Measurements from ENCODE around the gene RAB11FIP3. TPM values are rescaled to one million over a fixed set of nuclear protein-coding genes. Genes with fewer than 3 reads are reported as not detected.

The RAB11FIP3 gene
- total RNA-seq, 1 experiment from 2014 or later: 12.8 TPM

- DNase-seq (ENCODE audit: low read depth, low spot score) (no peak), ATAC-seq (no peak)
- no peaks in the 10 kb centered on the region for H3K36me3 ChIP-seq (ENCODE audit: control insufficient read depth in 1 of 2, insufficient read depth in 2 of 2, low read length in 2 of 2)
- no TSS peak for BruUV-seq (replicated peaks)
- no peaks in the 10 kb centered on the region; a peak in 1 of 4 replicates for H3K9me3 ChIP-seq (ENCODE audit: control insufficient read depth in 1 of 2, insufficient read depth in 1 of 2, low read depth in 1 of 2, low read length in 2 of 2)
- CTCF ChIA-PET: interaction anchor here (1.0 to 1.6 kb wide), 3 partner anchors 95 to 193 kb away, joined by 3 to 6 read pairs (median 4); no protein-coding TSS in a partner anchor
- TF ChIP-seq EZH2phosphoT487 (IDR thresholded peaks at IDR 0.05; ENCODE audit: borderline replicate concordance) (no peak), CTCF (IDR thresholded peaks at IDR 0.05 in 2 of 3, conservative IDR thresholded peaks at IDR 0.05 in 1 of 3; ENCODE audit: borderline replicate concordance in 1 of 3, insufficient read depth in 1 of 3, low read depth in 2 of 3, low read length in 2 of 3) (no peak), FOSL1 (IDR thresholded peaks at IDR 0.05; ENCODE audit: low read depth) (no peak), POLR2A (IDR thresholded peaks at IDR 0.05; ENCODE audit: borderline replicate concordance, extremely low read depth, insufficient read depth, insufficient read length) (no peak), REST (IDR thresholded peaks at IDR 0.05; ENCODE audit: low read depth) (no peak), EGR1 (IDR thresholded peaks at IDR 0.05; ENCODE audit: low read depth) (no peak), CBX3 (IDR thresholded peaks at IDR 0.05; ENCODE audit: low read depth) (no peak)
- H2AFZ ChIP-seq (ENCODE audit: low read depth, low read length, poor library complexity, severe bottlenecking): no peak overlapping the region
- POLR2A ChIA-PET: no interaction called here
- H3K79me2 ChIP-seq (ENCODE audit: insufficient read depth, low read length): no peaks in the 10 kb centered on the region
- H3K4me3 ChIP-seq (replicated peaks in 1 of 2; ENCODE audit: low read depth in 1 of 2, low read length in 2 of 2): no peak overlapping the region
- H3K27me3 ChIP-seq (ENCODE audit: insufficient read depth, low read length): no peaks in the 10 kb centered on the region
- RAD21 ChIA-PET (ENCODE audit: low non-redundant PET in 1 of 2, low total read pairs in 2 of 2, uncharacterized antibody in 2 of 2, unreplicated experiment in 2 of 2): interaction anchor here in 1 of 2 experiments (0.7 kb wide), 2 partner anchors 95 to 126 kb away, joined by 3 read pairs; no protein-coding TSS in a partner anchor
- no peaks in the 10 kb centered on the region for H4K20me1 ChIP-seq (ENCODE audit: insufficient read depth)
- H3K9me2 ChIP-seq (ENCODE audit: insufficient read depth): no peaks in the 10 kb centered on the region
- peaks cover 3 to 9% of the 10 kb centered on the region in 2 experiments; a peak in 2 of 4 replicates for H3K4me1 ChIP-seq (ENCODE audit: control insufficient read depth in 1 of 2, insufficient read depth in 2 of 2, low read length in 2 of 2)
- no peak overlapping the region for H3K4me2 ChIP-seq (ENCODE audit: low read length)
- H3K27ac ChIP-seq (ENCODE audit: low read depth, low read length): no peak overlapping the region
- intact Hi-C loops (cut with micrococcal nuclease): loop anchor here (10.0 kb wide), 1 partner anchor 102 kb away; no protein-coding TSS in a partner anchor
- no peak overlapping the region for H3K9ac ChIP-seq (ENCODE audit: low read length)
Measured at GRCh38 chr16:392450-393030, 32.9 kb upstream of the RAB11FIP3 start.
